Measurements from ENCODE around the gene CLDN12.
"Not testable (repeated sequence)": the region's sequence is repeated elsewhere in the genome, so short reads cannot be mapped to it uniquely, and the experiment has no call there.

CLDN12 gene

GRCh38 chr7:90458104-90458503, 54.8 kb downstream of the CLDN12 start:
- DNase-seq: no peak
- no peak for TF ChIP-seq GATA1 (IDR thresholded peaks at IDR 0.05; ENCODE audit: low read depth, low read length)
- TF ChIP-seq POLR2A (IDR thresholded peaks at IDR 0.05; ENCODE audit: low read length): no peak

GRCh38 chr7:90459888-90460287, 56.6 kb downstream of the CLDN12 start:
- TF ChIP-seq POLR2A (IDR thresholded peaks at IDR 0.05; ENCODE audit: low read length) (no peak), GATA1 (IDR thresholded peaks at IDR 0.05; ENCODE audit: low read depth, low read length) (no peak)
- DNase-seq: no peak

GRCh38 chr7:90461219-90461618, 58.0 kb downstream of the CLDN12 start:
- TF ChIP-seq POLR2A (IDR thresholded peaks at IDR 0.05; ENCODE audit: low read length) (no peak), GATA1 (IDR thresholded peaks at IDR 0.05; ENCODE audit: low read depth, low read length) (no peak)
- DNase-seq: no peak

- DNase-seq: not testable (repeated sequence)
Observed at GRCh38 chr7:90463151-90463628, 59.9 kb downstream of the CLDN12 start.

All from erythroblast (primary cell).